A549 (cell line): ENCODE results near the gene ELOVL5. TPM values are rescaled to one million over a fixed set of nuclear protein-coding genes. Genes with fewer than 3 reads are reported as not detected.
"Not testable (repeated sequence)": the region's sequence is repeated elsewhere in the genome, so short reads cannot be mapped to it uniquely, and the experiment has no call there.

Source experiments
- ATAC-seq, 2 experiments: fragments of 200-7000 bp in 1 of 2; fragments of >200 bp in 1 of 2; cut with Nextera tagmentation in 1 of 2; cut with Tn5 transposase in 1 of 2; 3 replicates each; pipeline versions ENCODE4 v1.8.0 to v1.9.1; 2018 to 2020; ENCODE audit warnings: mild to moderate bottlenecking in 1 of 2, moderate library complexity in 1 of 2
- CTCF ChIA-PET: fragments of 300-600 bp; sonication (Branson Sonifier 250); formaldehyde crosslinking; extraction: SDS; loops from one replicate; lab custom pipeline; 2021; ENCODE audit warnings: antibody characterized with exemption, inconsistent platforms; lab: Yijun Ruan, JAX
- POLR2A ChIA-PET: fragments of 350-600 bp; formaldehyde crosslinking; extraction: SDS; loops from one replicate; lab custom pipeline; 2021; ENCODE audit warnings: antibody characterized with exemption, inconsistent platforms; lab: Yijun Ruan, JAX
- DNase-seq, 2 experiments: peaks; one replicate each; pipeline versions ENCODE4 v3.0.0 to v3.0.0-alpha.2; 2011 to 2016; ENCODE audit warnings: low read depth in 1 of 2, low spot score in 1 of 2
- FAIRE-seq: peaks from 2 replicates; lab custom pipeline; 2011; peaks lifted over from hg19 to GRCh38; lab: Jason Lieb, UNC
- H3K27ac ChIP-seq, 2 experiments: fragments of >200 bp; sonication (Bioruptor Twin); formaldehyde crosslinking; 3 replicates each; pipeline ENCODE4 v1.5.1; 2016 to 2017
- H3K4me1 ChIP-seq: fragments of >200 bp; sonication (Bioruptor Twin); formaldehyde crosslinking; 3 replicates; pipeline ENCODE4 v1.6.1; 2016
- H3K4me2 ChIP-seq: fragments of >200 bp; sonication (Bioruptor Twin); formaldehyde crosslinking; 3 replicates; pipeline ENCODE4 v1.6.1; 2016
- H3K4me3 ChIP-seq: fragments of >200 bp; sonication (Bioruptor Twin); formaldehyde crosslinking; 3 replicates; pipeline ENCODE4 v1.5.1; 2016
- H3K9me3 ChIP-seq: fragments of >200 bp; sonication (Bioruptor Twin); formaldehyde crosslinking; 3 replicates; pipeline ENCODE4 v1.6.1; 2016
- ATOH8 ChIP-seq: fragments of 250-450 bp; sonication (Bioruptor Pico); IDR thresholded peaks from 2 replicates; pipeline ENCODE4 v1.5.0; 2020; ENCODE audit warnings: low read depth, mild to moderate bottlenecking, moderate library complexity
- CBX8 ChIP-seq: fragments of 200-600 bp; sonication (generic); IDR thresholded peaks from 2 replicates; pipeline ENCODE4 v1.6.1; 2016
- CHD2 ChIP-seq: fragments of 150-350 bp; IDR thresholded peaks from 2 replicates; pipeline ENCODE4 v1.6.1; 2014; ENCODE audit warnings: low read length; ENCODE audit not compliant: partially characterized antibody
- EHF ChIP-seq: fragments of 250-450 bp; sonication (Bioruptor Pico); IDR thresholded peaks from 2 replicates; pipeline ENCODE4 v1.5.0; 2020; ENCODE audit warnings: mild to moderate bottlenecking
- EHMT2 ChIP-seq: fragments of 200-600 bp; sonication (generic); IDR thresholded peaks from 2 replicates; pipeline ENCODE4 v1.6.1; 2016; ENCODE audit warnings: antibody characterized with exemption, low read depth, mild to moderate bottlenecking, moderate library complexity
- ELK1 ChIP-seq: fragments of 150-350 bp; IDR thresholded peaks from 2 replicates; pipeline ENCODE4 v1.6.1; 2014; ENCODE audit warnings: low read depth, mild to moderate bottlenecking, low read length
- ESRRA ChIP-seq: fragments of 150-350 bp; IDR thresholded peaks from 2 replicates; pipeline ENCODE4 v1.6.1; 2014; ENCODE audit warnings: mild to moderate bottlenecking, low read length, borderline replicate concordance
- FOSB ChIP-seq: fragments of 250-450 bp; sonication (Bioruptor Pico); IDR thresholded peaks from 2 replicates; pipeline ENCODE4 v1.5.0; 2020; ENCODE audit warnings: mild to moderate bottlenecking, moderate library complexity
- JUN ChIP-seq, 2 experiments: fragments of >200 bp; sonication (Bioruptor Twin); formaldehyde crosslinking; IDR thresholded peaks; 2 replicates in 1 of 2; 3 replicates in 1 of 2; pipeline ENCODE4 v1.6.1; 2016 to 2017
- MAFK ChIP-seq: fragments of 450-650 bp; IDR thresholded peaks from 2 replicates; pipeline ENCODE4 v1.6.1; 2014; ENCODE audit not compliant: partially characterized antibody
- MAZ ChIP-seq: fragments of 150-350 bp; IDR thresholded peaks from 2 replicates; pipeline ENCODE4 v1.6.1; 2014; ENCODE audit warnings: antibody characterized with exemption, low read depth, low read length, borderline replicate concordance
- POLR2A ChIP-seq: IDR thresholded peaks from 2 replicates; pipeline ENCODE4 v1.6.1; 2012; ENCODE audit warnings: mild to moderate bottlenecking, low read length
- POLR2AphosphoS2 ChIP-seq: conservative IDR thresholded peaks from 2 replicates; pipeline ENCODE4 v1.6.1; 2012; ENCODE audit warnings: low read length, improper control_type of control experiment, inconsistent platforms
- RAD21 ChIP-seq, 2 experiments: fragments of >200 bp in 1 of 2; sonication (Bioruptor Twin) in 1 of 2; formaldehyde crosslinking in 1 of 2; IDR thresholded peaks in 1 of 2; conservative IDR thresholded peaks in 1 of 2; 2 replicates in 1 of 2; 3 replicates in 1 of 2; pipeline ENCODE4 v1.6.1; 2012 to 2018; ENCODE audit warnings: inconsistent platforms in 1 of 2
- REST ChIP-seq: fragments of 200-600 bp; sonication (generic); IDR thresholded peaks from 2 replicates; pipeline ENCODE4 v1.6.1; 2016; ENCODE audit warnings: antibody characterized with exemption, mild to moderate bottlenecking, moderate library complexity
- RNF2 ChIP-seq: fragments of 200-600 bp; sonication (generic); IDR thresholded peaks from 2 replicates; pipeline ENCODE4 v1.6.1; 2016; ENCODE audit warnings: low read depth, mild to moderate bottlenecking, antibody characterized with exemption, moderate library complexity, borderline replicate concordance
- SMC3 ChIP-seq: fragments of >200 bp; sonication (Bioruptor Twin); formaldehyde crosslinking; IDR thresholded peaks from 3 replicates; pipeline ENCODE4 v1.6.1; 2018; ENCODE audit warnings: inconsistent platforms
- WGBS: methylation state at CpG from one replicate; pipeline ENCODE4 v1.1.6; 2017; ENCODE audit errors: missing lambda C conversion rate; 5-methylcytosine and 5-hydroxymethylcytosine counted together
- polyA plus RNA-seq, 4 experiments: library from polyadenylated mRNA; depleted of rRNA in 3 of 4; stranded (reverse); fragments of >200 nt; fragmentation: RNase III in 1 of 4; extraction: RNeasy Plus Mini Kit Qiagen cat#74134 plus additional on column Dnase treatment in 1 of 4; gene quantifications; 2 replicates in 3 of 4; 3 replicates in 1 of 4; pipeline ENCODE4 v1.2.3, GENCODE V29; 2011 to 2017
- TF ChIP-seq, protein P1 (sequence below): fragments of 250-450 bp; sonication (Bioruptor Pico); IDR thresholded peaks from 2 replicates; pipeline ENCODE4 v1.5.0; 2021; ENCODE audit warnings: mild to moderate bottlenecking, moderate library complexity, borderline replicate concordance
- TF ChIP-seq, protein P2 (sequence below): fragments of >200 bp; sonication (Bioruptor Twin); formaldehyde crosslinking; IDR thresholded peaks from 2 replicates; pipeline ENCODE4 v1.6.1; 2016

Gene ELOVL5
- polyA plus RNA-seq, 2 of the 4 experiments (the other 2 are of a cell fraction) = 90.9 to 95.4 TPM

- no peak for TF ChIP-seq POLR2AphosphoS2
- no peak for TF ChIP-seq POLR2A
- TF ChIP-seq, all 56 proteins: peak for 0
These were observed 1.4 kb downstream of the ELOVL5 start (continued) for GRCh38 chr6:53347250-53347920.

GRCh38 chr6:53346049-53346448, 2.7 kb downstream of the ELOVL5 start:
- H3K9me3 ChIP-seq, H3K27ac ChIP-seq, H3K4me1 ChIP-seq, POLR2A ChIA-PET, DNase-seq, FAIRE-seq, H3K4me3 ChIP-seq, CTCF ChIA-PET, ATAC-seq, H3K4me2 ChIP-seq: not testable (repeated sequence)
- WGBS = 76% methylated on average over 5 of the region's 5 CpGs

- ATAC-seq (no peak), FAIRE-seq (no peak), DNase-seq (no peak)
- Histone ChIP-seq H3K9me3 (no peaks in the 10 kb centered on the region), H3K4me2 (no peak overlapping the region), H3K27ac (no peak overlapping the region), H3K4me1 (peaks cover 8% of the 10 kb centered on the region; the same call in 2 of the 3 replicates), H3K4me3 (no peak overlapping the region)
- TF ChIP-seq ESRRA (no peak), CBX8 (no peak), SMC3 (no peak), JUN (IDR thresholded peaks at IDR 0.05) (no peak), EHMT2 (no peak), MAZ (no peak), EHF (CRISPR knock-in tag) (no peak)
- WGBS = 100% methylated on average over 1 of the region's 1 CpG
- ChIA-PET CTCF (no interaction called here), POLR2A (interaction anchor here (1.7 kb wide), 1 partner anchor 14 kb away, joined by 5 read pairs; no protein-coding TSS in a partner anchor)
These were observed 3.8 kb downstream of the ELOVL5 start for GRCh38 chr6:53344969-53345368.

DNA sequence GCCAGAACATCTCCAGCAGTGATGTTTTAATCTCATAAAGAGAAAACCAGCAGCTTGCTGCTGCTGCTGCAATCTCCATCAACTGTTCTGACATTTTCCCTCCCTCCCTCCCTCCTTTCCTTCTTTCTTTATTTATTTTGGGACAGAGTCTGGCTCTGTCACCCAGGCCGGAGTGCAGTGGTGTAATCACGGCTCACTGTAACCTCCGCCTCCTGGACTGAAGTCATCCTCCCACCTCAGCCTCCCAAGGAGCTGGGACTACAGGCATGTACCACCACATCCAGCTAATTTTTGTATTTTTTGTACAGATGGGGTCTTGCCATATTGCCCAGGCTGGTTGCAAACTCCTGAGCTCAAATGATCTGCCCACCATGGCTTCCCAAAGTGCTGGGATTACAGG, 5.7 kb downstream of the ELOVL5 start:
- no peak for FAIRE-seq
- Histone ChIP-seq H3K4me1 (peaks cover 8% of the 10 kb centered on the region; the same call in 2 of the 3 replicates), H3K27ac (no peak overlapping the region), H3K4me3 (no peak overlapping the region), H3K9me3 (no peaks in the 10 kb centered on the region), H3K4me2 (no peak overlapping the region)
- CTCF ChIA-PET = no interaction called here
- POLR2A ChIA-PET = no interaction called here
- DNase-seq = no peak
- TF ChIP-seq, protein P1, sequence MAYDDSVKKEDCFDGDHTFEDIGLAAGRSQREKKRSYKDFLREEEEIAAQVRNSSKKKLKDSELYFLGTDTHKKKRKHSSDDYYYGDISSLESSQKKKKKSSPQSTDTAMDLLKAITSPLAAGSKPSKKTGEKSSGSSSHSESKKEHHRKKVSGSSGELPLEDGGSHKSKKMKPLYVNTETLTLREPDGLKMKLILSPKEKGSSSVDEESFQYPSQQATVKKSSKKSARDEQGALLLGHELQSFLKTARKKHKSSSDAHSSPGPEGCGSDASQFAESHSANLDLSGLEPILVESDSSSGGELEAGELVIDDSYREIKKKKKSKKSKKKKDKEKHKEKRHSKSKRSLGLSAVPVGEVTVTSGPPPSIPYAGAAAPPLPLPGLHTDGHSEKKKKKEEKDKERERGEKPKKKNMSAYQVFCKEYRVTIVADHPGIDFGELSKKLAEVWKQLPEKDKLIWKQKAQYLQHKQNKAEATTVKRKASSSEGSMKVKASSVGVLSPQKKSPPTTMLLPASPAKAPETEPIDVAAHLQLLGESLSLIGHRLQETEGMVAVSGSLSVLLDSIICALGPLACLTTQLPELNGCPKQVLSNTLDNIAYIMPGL (CRISPR knock-in tag) = no peak
- TF ChIP-seq, protein P2, sequence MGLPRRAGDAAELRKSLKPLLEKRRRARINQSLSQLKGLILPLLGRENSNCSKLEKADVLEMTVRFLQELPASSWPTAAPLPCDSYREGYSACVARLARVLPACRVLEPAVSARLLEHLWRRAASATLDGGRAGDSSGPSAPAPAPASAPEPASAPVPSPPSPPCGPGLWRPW = no peak
- TF ChIP-seq CHD2 (no peak), CBX8 (no peak), ATOH8 (no peak), FOSB (no peak)
- 67% methylated on average over 3 of the region's 3 CpGs for WGBS
- no peak for ATAC-seq

- WGBS = 91% methylated on average over 2 of the region's 2 CpGs
- Histone ChIP-seq H3K4me2 (no peak overlapping the region), H3K27ac (no peak overlapping the region), H3K4me3 (no peak overlapping the region), H3K4me1 (peaks cover 7% of the 10 kb centered on the region; the same call in 2 of the 3 replicates), H3K9me3 (no peaks in the 10 kb centered on the region)
- FAIRE-seq = no peak
- ATAC-seq = no peak
- ChIA-PET POLR2A (no interaction called here), CTCF (no interaction called here)
- no peak for DNase-seq
- TF ChIP-seq RAD21 (conservative IDR thresholded peaks at IDR 0.05 in 1 of 2, IDR thresholded peaks at IDR 0.05 in 1 of 2) = no peak
- no peak for TF ChIP-seq REST
- TF ChIP-seq EHF (CRISPR knock-in tag) = no peak
- TF ChIP-seq MAFK = no peak
- TF ChIP-seq, protein P2 = no peak
- no peak for TF ChIP-seq ELK1
- TF ChIP-seq RNF2 = no peak
These were observed 6.5 kb downstream of the ELOVL5 start for GRCh38 chr6:53342217-53342616.
